ENCODE measurements around the gene HAAO. TPM values are rescaled to one million over a fixed set of nuclear protein-coding genes. Genes with fewer than 3 reads are reported as not detected.

HAAO gene
- total and polyA plus RNA-seq, 2 donors (not counting 1 experiment from before 2014, with no cell fraction given): 6.4 to 17.6 TPM

DNA sequence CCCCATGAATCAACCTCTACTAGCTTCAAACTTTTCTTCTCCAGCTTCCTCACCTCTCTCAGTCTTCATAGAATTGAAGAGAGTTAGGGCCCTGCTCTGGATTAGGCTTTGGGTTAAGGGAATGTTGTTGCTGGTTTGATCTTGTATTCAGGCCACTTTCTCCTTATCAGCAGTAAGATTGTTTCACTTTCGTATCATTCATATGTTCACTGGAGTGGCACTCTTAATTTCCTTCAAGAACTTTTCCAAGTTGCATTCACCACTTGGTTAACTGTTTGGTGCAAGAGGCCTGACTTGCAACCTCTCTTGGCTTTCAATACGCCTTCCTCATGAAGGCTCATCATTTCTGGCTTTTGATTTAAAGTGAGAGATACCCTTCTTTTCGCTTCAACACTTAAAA lies 51.2 kb downstream of the HAAO start:
- H3K79me2 ChIP-seq (ENCODE audit: control insufficient read depth, insufficient read depth, low read length): no peaks in the 10 kb centered on the region
- DNase-seq (no peak), ATAC-seq (ENCODE audit: low read depth) (no peak)
- ChIA-PET POLR2A (no interaction called here), CTCF (no interaction called here)
- H3K4me1 ChIP-seq (ENCODE audit: control insufficient read depth in 2 of 2, insufficient read depth in 2 of 2, low read length in 2 of 2): no peaks in the 10 kb centered on the region
- H3K4me2 ChIP-seq (replicated peaks; ENCODE audit: low read depth, low read length, poor library complexity, severe bottlenecking): no peak overlapping the region
- Mint-ChIP-seq H3K4me3 (no peak overlapping the region), H3K27me3 (no peaks in the 10 kb centered on the region), H3K9me3 (ENCODE audit: insufficient read depth) (peaks cover 9% of the 10 kb centered on the region), H3K4me1 (peaks cover 5% of the 10 kb centered on the region), H3K27ac (no peak overlapping the region)
- no peak overlapping the region for H3K9ac ChIP-seq (ENCODE audit: low read length)
- no peak overlapping the region for H3K27ac ChIP-seq (ENCODE audit: low read length in 2 of 2)
- H4K20me1 ChIP-seq (ENCODE audit: control insufficient read depth, insufficient read depth, low read length, poor library complexity, severe bottlenecking): no peaks in the 10 kb centered on the region
- H3K9me3 ChIP-seq (ENCODE audit: control extremely low read depth in 1 of 3, control insufficient read depth in 2 of 3, insufficient read depth in 1 of 3, low read length in 2 of 3): peaks cover 2 to 16% (median 3%) of the 10 kb centered on the region in 3 donors
- TF ChIP-seq, protein P1, sequence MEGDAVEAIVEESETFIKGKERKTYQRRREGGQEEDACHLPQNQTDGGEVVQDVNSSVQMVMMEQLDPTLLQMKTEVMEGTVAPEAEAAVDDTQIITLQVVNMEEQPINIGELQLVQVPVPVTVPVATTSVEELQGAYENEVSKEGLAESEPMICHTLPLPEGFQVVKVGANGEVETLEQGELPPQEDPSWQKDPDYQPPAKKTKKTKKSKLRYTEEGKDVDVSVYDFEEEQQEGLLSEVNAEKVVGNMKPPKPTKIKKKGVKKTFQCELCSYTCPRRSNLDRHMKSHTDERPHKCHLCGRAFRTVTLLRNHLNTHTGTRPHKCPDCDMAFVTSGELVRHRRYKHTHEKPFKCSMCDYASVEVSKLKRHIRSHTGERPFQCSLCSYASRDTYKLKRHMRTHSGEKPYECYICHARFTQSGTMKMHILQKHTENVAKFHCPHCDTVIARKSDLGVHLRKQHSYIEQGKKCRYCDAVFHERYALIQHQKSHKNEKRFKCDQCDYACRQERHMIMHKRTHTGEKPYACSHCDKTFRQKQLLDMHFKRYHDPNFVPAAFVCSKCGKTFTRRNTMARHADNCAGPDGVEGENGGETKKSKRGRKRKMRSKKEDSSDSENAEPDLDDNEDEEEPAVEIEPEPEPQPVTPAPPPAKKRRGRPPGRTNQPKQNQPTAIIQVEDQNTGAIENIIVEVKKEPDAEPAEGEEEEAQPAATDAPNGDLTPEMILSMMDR (IDR thresholded peaks at IDR 0.05): no peak
- TF ChIP-seq EZH2 (IDR thresholded peaks at IDR 0.05; ENCODE audit: borderline replicate concordance, insufficient read depth, low read depth, low read length, poor library complexity, severe bottlenecking): no peak
- intact Hi-C loops (cut with micrococcal nuclease): no loop called here
- no peak overlapping the region for H3K4me3 ChIP-seq (ENCODE audit: control extremely low read depth in 1 of 5, extremely low read depth in 1 of 5, insufficient read depth in 1 of 5, low read depth in 2 of 5, low read length in 4 of 5)
- H3K27me3 ChIP-seq (replicated peaks in 1 of 4; ENCODE audit: control extremely low read depth in 1 of 4, control insufficient read depth in 3 of 4, insufficient read depth in 4 of 4, low read length in 3 of 4): no peaks in the 10 kb centered on the region
- H2AFZ ChIP-seq (ENCODE audit: insufficient read depth, low read depth, low read length, poor library complexity, severe bottlenecking): no peak overlapping the region
- H3K36me3 ChIP-seq (replicated peaks in 1 of 2; ENCODE audit: control extremely low read depth in 1 of 2, control insufficient read depth in 1 of 2, extremely low read depth in 1 of 2, insufficient read depth in 2 of 2, low read length in 1 of 2): peaks cover 0 to 8% of the 10 kb centered on the region in 2 experiments
- 60% methylated on average over 1 of the region's 3 CpGs for WGBS (ENCODE audit: insufficient coverage)

DNA sequence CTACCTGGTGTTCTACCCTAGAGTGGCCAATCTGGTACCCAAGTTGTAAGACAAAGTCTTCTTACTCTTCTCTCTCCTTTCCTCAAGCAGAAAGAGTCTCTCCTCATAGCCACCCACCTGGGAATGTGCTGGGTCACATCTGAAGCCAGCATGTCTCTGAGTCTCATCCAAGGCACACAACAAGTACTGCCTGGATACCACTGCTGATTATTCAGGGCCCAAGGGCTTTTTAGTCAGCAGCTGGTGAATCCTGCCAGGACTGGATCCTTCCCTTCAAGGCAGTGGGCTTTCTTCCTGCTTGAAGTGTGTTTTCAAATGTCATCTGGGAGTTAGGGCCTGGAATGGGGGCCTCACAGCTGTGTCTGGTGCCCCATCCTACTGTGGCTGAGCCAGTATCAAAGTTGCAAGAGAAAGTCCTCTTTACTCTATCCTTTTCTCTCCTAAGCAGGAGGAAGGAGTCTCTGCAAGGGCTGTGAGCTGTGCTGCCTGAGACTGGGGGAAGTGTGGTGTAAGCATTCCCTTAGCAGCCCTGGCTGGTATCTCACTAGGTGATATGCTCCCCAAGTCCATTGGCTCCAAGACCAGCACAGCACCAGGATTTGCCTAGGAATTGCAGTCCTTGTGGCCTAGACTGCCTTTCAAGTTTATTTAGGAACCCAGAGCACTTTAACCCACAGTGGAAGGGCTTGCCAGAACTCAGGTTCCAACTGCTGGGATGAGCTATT lies 55.6 kb downstream of the HAAO start:
- no peaks in the 10 kb centered on the region for H3K27me3 Mint-ChIP-seq
- intact Hi-C loops (cut with micrococcal nuclease): no loop called here
- peaks cover 5% of the 10 kb centered on the region for H3K4me1 Mint-ChIP-seq
- H3K4me3 ChIP-seq (ENCODE audit: control extremely low read depth in 1 of 5, extremely low read depth in 1 of 5, insufficient read depth in 1 of 5, low read depth in 2 of 5, low read length in 4 of 5): no peak overlapping the region
- H3K4me2 ChIP-seq (replicated peaks; ENCODE audit: low read depth, low read length, poor library complexity, severe bottlenecking): no peak overlapping the region
- H3K36me3 ChIP-seq (replicated peaks in 1 of 2; ENCODE audit: control extremely low read depth in 1 of 2, control insufficient read depth in 1 of 2, extremely low read depth in 1 of 2, insufficient read depth in 2 of 2, low read length in 1 of 2): peaks cover 0 to 14% of the 10 kb centered on the region in 2 experiments
- no peak overlapping the region for H2AFZ ChIP-seq (ENCODE audit: insufficient read depth, low read depth, low read length, poor library complexity, severe bottlenecking)
- H3K27me3 ChIP-seq (replicated peaks in 1 of 4; ENCODE audit: control extremely low read depth in 1 of 4, control insufficient read depth in 3 of 4, insufficient read depth in 4 of 4, low read length in 3 of 4): no peaks in the 10 kb centered on the region
- TF ChIP-seq, protein P1 (IDR thresholded peaks at IDR 0.05): no peak
- TF ChIP-seq EZH2 (IDR thresholded peaks at IDR 0.05; ENCODE audit: borderline replicate concordance, insufficient read depth, low read depth, low read length, poor library complexity, severe bottlenecking): no peak
- H3K9me3 ChIP-seq (ENCODE audit: control extremely low read depth in 1 of 3, control insufficient read depth in 2 of 3, insufficient read depth in 1 of 3, low read length in 2 of 3): peaks cover 7 to 21% (median 15%) of the 10 kb centered on the region in 3 donors
- H3K9me3 Mint-ChIP-seq (ENCODE audit: insufficient read depth): peaks cover 16% of the 10 kb centered on the region
- H4K20me1 ChIP-seq (ENCODE audit: control insufficient read depth, insufficient read depth, low read length, poor library complexity, severe bottlenecking): no peaks in the 10 kb centered on the region
- no peak for DNase-seq
- H3K27ac ChIP-seq (ENCODE audit: low read length in 2 of 2): no peak overlapping the region
- ChIA-PET CTCF (no interaction called here), POLR2A (no interaction called here)
- H3K9ac ChIP-seq (ENCODE audit: low read length): no peak overlapping the region
- no peaks in the 10 kb centered on the region for H3K4me1 ChIP-seq (ENCODE audit: control insufficient read depth in 2 of 2, insufficient read depth in 2 of 2, low read length in 2 of 2)
- H3K79me2 ChIP-seq (ENCODE audit: control insufficient read depth, insufficient read depth, low read length): no peaks in the 10 kb centered on the region
- no peak for ATAC-seq (ENCODE audit: low read depth)
- H3K4me3 Mint-ChIP-seq: no peak overlapping the region
- no peak overlapping the region for H3K27ac Mint-ChIP-seq

All from B cell (primary cell).